Measurements from ENCODE around the gene DHX35.

DHX35 gene

GRCh38 chr20:39010496-39010895, 48.4 kb downstream of the DHX35 start:
- Histone ChIP-seq H3K4me1 (ENCODE audit: insufficient read depth, poor library complexity, severe bottlenecking) (no peaks in the 10 kb centered on the region), H3K27ac (ENCODE audit: poor library complexity, severe bottlenecking) (no peak overlapping the region), H3K4me3 (ENCODE audit: severe bottlenecking) (no peak overlapping the region), H3K36me3 (ENCODE audit: low read depth) (peaks cover 99% of the 10 kb centered on the region), H3K27me3 (ENCODE audit: insufficient read depth, poor library complexity, severe bottlenecking) (no peaks in the 10 kb centered on the region), H3K9me3 (ENCODE audit: severe bottlenecking) (no peaks in the 10 kb centered on the region)
- ATAC-seq (ENCODE audit: low read depth) (no peak), DNase-seq (ENCODE audit: low spot score) (no peak)
- TF ChIP-seq CTCF (IDR thresholded peaks at IDR 0.05; ENCODE audit: poor library complexity, severe bottlenecking) = no peak

GRCh38 chr20:39013662-39014109, 51.5 kb downstream of the DHX35 start:
- no peak overlapping the region for H3K27ac ChIP-seq (ENCODE audit: poor library complexity, severe bottlenecking)
- H3K4me1 ChIP-seq (ENCODE audit: insufficient read depth, poor library complexity, severe bottlenecking) = peaks cover 11% of the 10 kb centered on the region
- H3K9me3 ChIP-seq (ENCODE audit: severe bottlenecking) = no peaks in the 10 kb centered on the region
- no peak for ATAC-seq (ENCODE audit: low read depth)
- H3K27me3 ChIP-seq (ENCODE audit: insufficient read depth, poor library complexity, severe bottlenecking) = no peaks in the 10 kb centered on the region
- H3K4me3 ChIP-seq (ENCODE audit: severe bottlenecking) = no peak overlapping the region
- DNase-seq (ENCODE audit: low spot score) = no peak
- peaks cover 97% of the 10 kb centered on the region for H3K36me3 ChIP-seq (ENCODE audit: low read depth)
- TF ChIP-seq CTCF (IDR thresholded peaks at IDR 0.05; ENCODE audit: poor library complexity, severe bottlenecking) = no peak

GRCh38 chr20:39016041-39016440, 53.9 kb downstream of the DHX35 start:
- H3K9me3 ChIP-seq (ENCODE audit: severe bottlenecking) = no peaks in the 10 kb centered on the region
- no peak for TF ChIP-seq CTCF (IDR thresholded peaks at IDR 0.05; ENCODE audit: poor library complexity, severe bottlenecking)
- peaks cover 11% of the 10 kb centered on the region for H3K4me1 ChIP-seq (ENCODE audit: insufficient read depth, poor library complexity, severe bottlenecking)
- no peaks in the 10 kb centered on the region for H3K27me3 ChIP-seq (ENCODE audit: insufficient read depth, poor library complexity, severe bottlenecking)
- H3K4me3 ChIP-seq (ENCODE audit: severe bottlenecking) = no peak overlapping the region
- ATAC-seq (ENCODE audit: low read depth) (peak; percentile 44), DNase-seq (ENCODE audit: low spot score) (no peak)
- peak overlapping the region; percentile 5 for H3K27ac ChIP-seq (ENCODE audit: poor library complexity, severe bottlenecking)
- H3K36me3 ChIP-seq (ENCODE audit: low read depth) = peaks cover 91% of the 10 kb centered on the region

- no peak for TF ChIP-seq CTCF (IDR thresholded peaks at IDR 0.05; ENCODE audit: poor library complexity, severe bottlenecking)
- Histone ChIP-seq H3K36me3 (ENCODE audit: low read depth) (peaks cover 91% of the 10 kb centered on the region), H3K4me3 (ENCODE audit: severe bottlenecking) (no peak overlapping the region), H3K27me3 (ENCODE audit: insufficient read depth, poor library complexity, severe bottlenecking) (no peaks in the 10 kb centered on the region), H3K4me1 (ENCODE audit: insufficient read depth, poor library complexity, severe bottlenecking) (peaks cover 11% of the 10 kb centered on the region), H3K9me3 (ENCODE audit: severe bottlenecking) (no peaks in the 10 kb centered on the region), H3K27ac (ENCODE audit: poor library complexity, severe bottlenecking) (peak overlapping the region; percentile 5)
- ATAC-seq (ENCODE audit: low read depth) (peak; percentile 57), DNase-seq (ENCODE audit: low spot score) (no peak)
These were observed 54.4 kb downstream of the DHX35 start for GRCh38 chr20:39016506-39016905.

- DNase-seq (ENCODE audit: low spot score) (no peak), ATAC-seq (ENCODE audit: low read depth) (no peak)
- Histone ChIP-seq H3K27me3 (ENCODE audit: insufficient read depth, poor library complexity, severe bottlenecking) (no peaks in the 10 kb centered on the region), H3K4me1 (ENCODE audit: insufficient read depth, poor library complexity, severe bottlenecking) (peaks cover 11% of the 10 kb centered on the region), H3K27ac (ENCODE audit: poor library complexity, severe bottlenecking) (no peak overlapping the region), H3K9me3 (ENCODE audit: severe bottlenecking) (no peaks in the 10 kb centered on the region), H3K36me3 (ENCODE audit: low read depth) (peaks cover 92% of the 10 kb centered on the region), H3K4me3 (ENCODE audit: severe bottlenecking) (no peak overlapping the region)
- TF ChIP-seq CTCF (IDR thresholded peaks at IDR 0.05; ENCODE audit: poor library complexity, severe bottlenecking) = no peak
These were observed 56.9 kb downstream of the DHX35 start for GRCh38 chr20:39019027-39019426.

Data from RWPE2 (cell line).